Hematopoietic multipotent progenitor cell treated with erythropoietin and hydrocortisone succinate and interleukin-3 and kit ligand, for 4 days (in vitro differentiated cells): Measurements from ENCODE around the gene ARFGAP1.
A peak's percentile ranks its signal among the peaks of the same experiment; 100 is the strongest.

Experiments used
- DNase-seq: peaks from one replicate; pipeline ENCODE4 v3.0.0-alpha.2; 2015

ARFGAP1 gene

GRCh38 chr20:63280929-63281545, 8.4 kb downstream of the ARFGAP1 start:
- peak; percentile 49 for DNase-seq

DNA sequence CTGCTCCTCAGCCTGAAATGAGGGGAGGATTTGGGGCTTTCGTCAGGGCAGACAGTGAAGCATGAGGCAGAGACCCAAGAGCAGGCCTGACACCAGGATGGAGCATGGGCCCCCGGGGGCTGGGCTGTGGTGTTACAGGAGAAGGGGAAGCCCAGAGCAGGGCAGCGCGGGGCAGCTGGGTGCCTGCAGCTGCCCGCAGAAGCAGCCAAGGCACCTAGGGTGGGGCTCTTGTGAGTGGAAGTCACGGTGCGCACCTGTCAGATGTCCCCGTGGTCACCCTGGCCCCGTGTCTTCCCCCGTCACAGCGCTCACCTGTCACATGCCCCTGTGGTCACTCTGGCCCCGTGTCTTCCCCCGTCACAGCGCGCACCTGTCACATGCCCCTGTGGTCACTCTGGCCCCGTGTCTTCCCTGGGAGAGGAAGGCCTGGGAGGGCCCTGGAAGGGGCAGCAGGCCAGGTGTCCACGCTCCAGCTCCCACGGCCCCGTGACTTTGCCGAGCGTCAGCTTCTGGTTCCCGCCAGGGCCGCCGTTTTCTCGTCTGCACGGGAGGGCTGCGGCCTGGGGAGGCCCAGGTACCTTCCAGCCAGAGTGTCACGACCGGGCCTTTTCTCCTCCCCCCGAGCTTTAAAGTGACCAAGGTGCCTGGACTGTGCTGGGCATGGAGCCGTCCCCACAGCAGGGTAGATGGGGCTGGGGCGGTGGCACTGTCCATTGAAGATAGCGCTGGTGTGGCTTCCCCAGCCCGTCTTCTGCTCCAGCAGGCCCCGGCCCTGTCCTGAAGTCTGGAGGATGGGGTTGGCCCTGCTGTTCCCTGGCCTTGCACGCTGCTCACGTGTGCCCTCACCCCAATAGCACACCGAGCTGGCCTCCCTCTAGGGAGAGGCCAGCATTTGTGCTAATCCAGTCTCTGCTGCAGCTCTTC, 9.4 kb downstream of the ARFGAP1 start:
- no peak for DNase-seq

DNA sequence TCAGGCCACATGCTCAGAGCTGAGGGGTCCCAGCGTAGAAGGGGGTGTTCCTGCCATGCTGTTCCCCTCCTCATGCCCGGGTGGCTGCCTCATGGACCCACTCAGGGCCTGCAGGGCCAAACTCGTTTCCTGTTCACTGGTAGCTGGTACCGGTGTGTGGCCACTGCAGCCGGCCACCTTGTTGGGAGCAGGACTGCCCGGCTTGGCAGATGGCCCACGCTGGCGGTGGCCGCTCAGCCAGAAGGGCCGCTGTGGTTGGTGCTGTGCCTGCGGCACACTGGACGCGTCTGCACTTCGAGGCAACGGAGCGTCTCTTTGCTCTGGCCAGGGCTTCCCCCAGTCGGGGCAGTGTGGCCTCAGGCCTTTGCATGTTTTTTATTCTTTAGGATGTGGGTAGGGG, 10.3 kb downstream of the ARFGAP1 start:
- no peak for DNase-seq

GRCh38 chr20:63283397-63284082, 10.9 kb downstream of the ARFGAP1 start:
- no peak for DNase-seq

DNA sequence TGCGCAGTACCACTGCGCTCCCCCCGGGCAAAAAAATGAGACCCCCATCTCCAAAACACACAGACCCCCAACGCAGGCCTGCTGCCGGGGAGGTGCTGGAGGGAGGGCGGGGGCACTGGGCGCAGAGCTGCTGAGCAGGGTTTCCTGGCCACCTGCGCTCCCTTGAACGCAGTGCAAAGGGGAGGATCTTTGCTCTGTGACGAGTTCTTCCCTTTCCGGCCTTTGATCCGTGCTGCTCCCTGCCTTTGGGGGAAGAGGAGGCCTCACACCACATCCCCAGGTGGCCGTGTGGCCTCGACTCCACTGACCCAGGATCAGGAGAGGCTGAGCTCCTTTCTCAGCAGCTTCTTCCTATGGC, 11.4 kb downstream of the ARFGAP1 start:
- no peak for DNase-seq

- no peak for DNase-seq
Observed at GRCh38 chr20:63284544-63284949, 11.9 kb downstream of the ARFGAP1 start.

GRCh38 chr20:63284981-63285524, 12.4 kb downstream of the ARFGAP1 start:
- no peak for DNase-seq

DNA sequence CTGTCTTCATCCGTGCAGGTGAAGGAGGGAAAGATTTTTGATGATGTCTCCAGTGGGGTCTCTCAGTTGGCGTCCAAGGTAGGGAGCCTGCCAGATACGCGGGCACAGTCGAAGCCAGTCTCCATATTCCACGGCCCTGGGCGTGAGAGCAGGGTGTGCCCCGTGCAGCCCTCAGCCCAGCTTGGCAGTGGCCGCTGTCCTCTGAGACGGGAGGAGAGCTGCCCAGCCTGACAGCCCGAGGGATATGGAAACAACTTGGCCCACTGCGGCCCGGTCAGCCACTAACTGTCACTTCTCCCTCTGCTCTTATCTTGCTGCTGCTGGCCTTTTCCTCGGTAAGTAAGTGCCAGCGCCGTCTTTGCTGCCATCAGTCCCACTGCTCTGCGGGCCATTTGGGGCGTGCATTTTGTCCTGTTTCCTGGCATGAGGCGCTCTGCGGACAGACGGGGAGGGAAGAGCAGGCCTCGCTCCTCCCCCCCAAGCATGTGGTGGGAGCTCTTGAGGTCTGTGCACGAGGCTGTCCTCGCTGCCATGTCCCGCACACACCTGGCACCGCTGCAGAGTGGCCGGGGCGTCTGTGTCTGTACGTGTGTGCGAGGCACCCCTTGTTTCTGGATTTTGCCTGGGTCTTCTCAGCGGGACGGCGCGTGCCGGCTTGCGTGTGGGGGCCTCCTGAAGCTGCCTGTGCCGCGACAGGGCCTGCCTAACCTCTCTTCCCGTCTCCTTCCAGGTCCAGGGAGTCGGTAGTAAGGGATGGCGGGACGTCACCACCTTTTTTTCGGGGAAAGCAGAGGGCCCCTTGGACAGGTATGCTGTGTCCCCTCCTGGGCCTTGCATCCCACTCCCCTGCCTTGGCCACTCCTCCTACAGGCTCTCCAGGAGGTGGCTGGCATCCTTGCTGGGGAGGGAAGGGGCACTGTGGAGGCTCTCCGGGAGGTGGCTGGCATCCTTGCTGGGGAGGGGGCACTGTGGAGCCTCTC, 13.3 kb downstream of the ARFGAP1 start:
- DNase-seq, result no peak

GRCh38 chr20:63286781-63287696, 14.4 kb downstream of the ARFGAP1 start:
- peak; percentile 42 for DNase-seq

- DNase-seq, result no peak
Observed at GRCh38 chr20:63287697-63288580, 15.3 kb downstream of the ARFGAP1 start.

GRCh38 chr20:63288581-63289251, 16.1 kb downstream of the ARFGAP1 start:
- DNase-seq, result no peak

- no peak for DNase-seq
Observed at GRCh38 chr20:63289311-63290135, 16.9 kb downstream of the ARFGAP1 start.

DNA sequence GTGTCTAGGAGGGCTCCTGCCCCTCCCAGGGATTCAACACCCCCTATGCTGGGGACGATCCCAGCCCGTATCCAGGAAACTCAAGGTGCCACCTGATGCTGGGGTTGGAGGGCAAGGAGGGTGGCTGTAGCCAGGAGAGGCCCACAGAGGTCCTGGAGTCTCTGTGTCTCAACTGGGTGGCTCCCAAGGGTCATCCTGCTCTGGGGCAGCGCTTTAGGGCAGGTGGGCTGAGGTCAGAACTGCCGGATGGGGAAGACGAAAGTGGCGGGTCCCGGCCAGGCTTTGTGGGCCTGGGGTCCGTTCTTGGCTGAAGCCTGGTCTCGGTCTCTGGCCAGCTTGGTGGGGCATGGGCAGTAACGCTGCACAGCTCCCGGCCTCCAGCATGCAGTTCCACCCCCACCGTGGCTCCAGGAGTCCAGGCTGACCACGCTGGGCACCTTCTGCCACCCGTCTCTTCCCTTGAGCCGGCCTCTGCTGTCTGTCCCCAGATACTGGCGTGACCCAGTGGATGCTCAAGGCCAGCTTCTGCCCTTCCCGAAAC, 17.6 kb downstream of the ARFGAP1 start:
- DNase-seq, result no peak

GRCh38 chr20:63290677-63291472, 18.3 kb downstream of the ARFGAP1 start:
- DNase-seq, result peak; percentile 58

GRCh38 chr20:63291811-63292210, 19.2 kb downstream of the ARFGAP1 start:
- no peak for DNase-seq

- DNase-seq, result no peak
Observed at GRCh38 chr20:63292292-63292701, 19.7 kb downstream of the ARFGAP1 start.

DNA sequence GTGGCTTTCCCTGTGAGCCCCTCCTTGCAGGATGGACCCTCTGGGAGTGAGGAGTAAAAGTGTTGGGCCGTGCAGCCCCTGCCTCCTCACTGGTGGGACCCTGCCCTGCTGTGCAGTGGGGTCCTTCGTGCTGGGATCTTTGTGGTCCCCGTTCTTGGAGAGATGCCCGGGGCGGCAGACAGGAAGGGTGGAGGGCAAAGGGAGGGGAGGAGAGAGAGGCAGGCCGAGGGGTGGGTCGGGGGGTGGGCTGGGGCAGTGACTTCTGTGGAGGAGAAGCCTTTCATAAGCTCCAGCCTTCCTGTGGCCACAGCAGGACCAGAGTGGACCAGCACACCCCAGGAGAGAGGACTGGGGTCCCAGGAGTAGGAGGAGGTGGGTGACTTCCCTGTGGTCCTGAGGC, 20.3 kb downstream of the ARFGAP1 start, which contains the start of gene COL20A1:
Gene COL20A1, plus strand, starts transcription at position 283 of the 400 bp plus-strand sequence. CDS start 1,922 bp downstream, outside the sequence.
- DNase-seq, result no peak
